Dendritic cell treated with granulocyte-macrophage colony-stimulating factor and Interleukin-4, amounts not matched to agents 40 ng/mL and 50 ng/mL, for 4 days (primary cell): ENCODE data around the gene PNMT.

ENCODE experiments used
- H3K27ac Mint-ChIP-seq: one replicate; pipeline ENCODE4 v1.8.0; 2022; ENCODE audit warnings: mild to moderate bottlenecking, mixed read lengths
- H3K27me3 Mint-ChIP-seq: one replicate; pipeline ENCODE4 v1.8.0; 2022; ENCODE audit warnings: mild to moderate bottlenecking, mixed read lengths
- H3K36me3 Mint-ChIP-seq: one replicate; pipeline ENCODE4 v1.8.0; 2022; ENCODE audit warnings: low read depth, mixed read lengths
- H3K4me1 Mint-ChIP-seq: one replicate; pipeline ENCODE4 v1.8.0; 2022; ENCODE audit warnings: low read depth, mixed read lengths
- H3K4me3 Mint-ChIP-seq: one replicate; pipeline ENCODE4 v1.8.0; 2022; ENCODE audit warnings: mild to moderate bottlenecking, moderate library complexity, mixed read lengths
- H3K9me3 Mint-ChIP-seq: one replicate; pipeline ENCODE4 v1.8.0; 2022; ENCODE audit warnings: mixed read lengths
- intact Hi-C: fragments of 100-400 bp; cut with micrococcal nuclease; formaldehyde crosslinking; loops from one replicate; pipeline ENCODE4 v1.15.0; 2022

Gene PNMT, protein sequence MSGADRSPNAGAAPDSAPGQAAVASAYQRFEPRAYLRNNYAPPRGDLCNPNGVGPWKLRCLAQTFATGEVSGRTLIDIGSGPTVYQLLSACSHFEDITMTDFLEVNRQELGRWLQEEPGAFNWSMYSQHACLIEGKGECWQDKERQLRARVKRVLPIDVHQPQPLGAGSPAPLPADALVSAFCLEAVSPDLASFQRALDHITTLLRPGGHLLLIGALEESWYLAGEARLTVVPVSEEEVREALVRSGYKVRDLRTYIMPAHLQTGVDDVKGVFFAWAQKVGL

DNA sequence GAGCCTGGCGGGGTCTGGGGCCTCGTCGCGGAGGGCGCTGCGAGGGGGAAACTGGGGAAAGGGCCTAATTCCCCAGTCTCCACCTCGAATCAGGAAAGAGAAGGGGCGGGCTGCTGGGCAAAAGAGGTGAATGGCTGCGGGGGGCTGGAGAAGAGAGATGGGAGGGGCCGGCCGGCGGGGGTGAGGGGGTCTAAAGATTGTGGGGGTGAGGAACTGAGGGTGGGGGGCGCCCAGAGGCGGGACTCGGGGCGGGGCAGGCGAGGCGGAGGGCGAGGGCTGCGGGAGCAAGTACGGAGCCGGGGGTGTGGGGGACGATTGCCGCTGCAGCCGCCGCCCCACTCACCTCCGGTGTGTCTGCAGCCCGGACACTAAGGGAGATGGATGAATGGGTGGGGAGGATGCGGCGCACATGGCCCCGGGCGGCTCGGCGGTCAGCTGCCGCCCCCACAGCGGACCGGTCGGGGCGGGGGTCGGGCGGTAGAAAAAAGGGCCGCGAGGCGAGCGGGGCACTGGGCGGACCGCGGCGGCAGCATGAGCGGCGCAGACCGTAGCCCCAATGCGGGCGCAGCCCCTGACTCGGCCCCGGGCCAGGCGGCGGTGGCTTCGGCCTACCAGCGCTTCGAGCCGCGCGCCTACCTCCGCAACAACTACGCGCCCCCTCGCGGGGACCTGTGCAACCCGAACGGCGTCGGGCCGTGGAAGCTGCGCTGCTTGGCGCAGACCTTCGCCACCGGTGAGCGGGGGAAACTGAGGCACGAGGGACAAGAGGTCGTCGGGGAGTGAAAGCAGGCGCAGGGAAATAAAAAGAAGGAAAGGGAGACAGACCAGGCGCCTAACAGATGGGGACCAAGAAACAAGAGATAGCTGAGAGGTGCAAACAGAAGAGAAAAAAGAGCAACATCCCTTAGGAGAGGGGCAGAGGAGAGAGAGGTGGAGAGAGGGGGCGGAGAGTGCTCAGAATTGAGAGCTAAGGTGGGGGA lies at the start of gene PNMT:
Gene PNMT, plus strand, starts transcription at position 509 of the 980 bp plus-strand sequence. Its CDS starts 23 bp downstream, at position 532.
- Mint-ChIP-seq H3K27ac (no peak within 1 kb of the TSS), H3K4me3 (peak within 1 kb of the TSS; percentile 8), H3K4me1 (peaks cover 37% of the 10 kb centered on the region), H3K27me3 (peaks cover 87% of the 10 kb centered on the region), H3K9me3 (no peaks in the 10 kb centered on the region), H3K36me3 (peaks cover 12% of the 10 kb centered on the region)
- intact Hi-C loops: loop anchor here (1.0 kb wide), 1 partner anchor 46 kb away; no protein-coding TSS in a partner anchor

DNA sequence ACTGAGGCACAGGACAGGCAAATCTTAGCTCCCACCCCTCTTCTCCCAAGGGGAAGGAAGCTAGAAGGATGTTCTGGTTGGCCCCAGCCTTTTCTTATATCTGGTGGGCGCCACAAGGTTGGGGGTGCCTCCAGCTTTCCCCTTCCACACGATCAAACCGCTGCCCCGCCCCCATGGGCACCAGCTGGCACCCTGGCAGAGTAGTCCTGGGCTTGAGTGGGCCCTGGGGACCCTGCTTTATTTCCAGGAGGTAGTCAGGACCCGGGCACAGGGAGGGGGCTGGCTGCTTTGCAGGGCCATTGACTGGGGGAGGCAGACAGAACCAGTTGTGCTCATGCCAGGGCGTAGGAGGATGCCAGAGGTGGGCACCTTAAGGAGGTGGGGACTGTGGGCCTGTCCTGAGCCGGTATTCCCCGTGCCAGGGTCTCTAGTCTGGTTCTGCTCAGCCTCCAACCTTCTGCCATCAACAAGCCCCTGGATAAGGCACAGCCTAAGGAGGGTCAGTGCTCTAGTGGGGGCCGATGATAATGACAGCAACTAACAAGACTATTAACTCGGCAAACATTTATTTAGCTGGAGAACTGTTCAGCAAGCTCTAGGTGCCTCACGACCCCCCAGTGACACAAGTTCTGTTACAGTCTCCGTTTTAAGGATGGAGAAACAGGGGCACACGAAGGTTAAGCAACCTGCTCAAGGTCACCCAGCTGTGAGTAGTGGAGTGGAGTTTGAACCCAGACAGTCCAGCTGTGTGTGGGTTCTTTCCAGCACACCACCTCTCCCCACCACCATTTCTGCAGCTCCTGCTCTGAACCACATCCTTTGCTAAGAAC lies 49.1 kb upstream of the PNMT start:
- no peak overlapping the region for H3K4me3 Mint-ChIP-seq
- H3K36me3 Mint-ChIP-seq: no peaks in the 10 kb centered on the region
- intact Hi-C loops: no loop called here
- H3K27ac Mint-ChIP-seq: peak overlapping the region; percentile 75
- peaks cover 24% of the 10 kb centered on the region for H3K4me1 Mint-ChIP-seq
- no peaks in the 10 kb centered on the region for H3K9me3 Mint-ChIP-seq
- peaks cover 81% of the 10 kb centered on the region for H3K27me3 Mint-ChIP-seq

DNA sequence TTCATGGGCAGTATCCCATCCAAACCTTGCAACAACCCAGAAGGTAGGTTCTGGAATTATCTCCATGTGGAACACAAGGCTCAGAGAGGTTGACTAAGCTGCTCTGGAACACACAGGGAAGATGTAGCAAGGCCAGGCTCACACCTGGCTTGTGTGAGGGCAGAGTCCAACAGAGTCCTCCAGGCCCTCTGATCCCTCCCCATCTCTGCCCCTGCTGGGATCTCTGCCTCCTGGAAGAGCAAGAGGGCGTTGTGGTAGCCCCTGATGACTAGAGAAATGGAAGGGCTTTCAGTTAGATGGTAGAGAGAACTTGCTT lies 48.5 kb upstream of the PNMT start:
- intact Hi-C loops: loop anchor here (5.0 kb wide), 1 partner anchor 92 kb away; no protein-coding TSS in a partner anchor
- no peaks in the 10 kb centered on the region for H3K36me3 Mint-ChIP-seq

DNA sequence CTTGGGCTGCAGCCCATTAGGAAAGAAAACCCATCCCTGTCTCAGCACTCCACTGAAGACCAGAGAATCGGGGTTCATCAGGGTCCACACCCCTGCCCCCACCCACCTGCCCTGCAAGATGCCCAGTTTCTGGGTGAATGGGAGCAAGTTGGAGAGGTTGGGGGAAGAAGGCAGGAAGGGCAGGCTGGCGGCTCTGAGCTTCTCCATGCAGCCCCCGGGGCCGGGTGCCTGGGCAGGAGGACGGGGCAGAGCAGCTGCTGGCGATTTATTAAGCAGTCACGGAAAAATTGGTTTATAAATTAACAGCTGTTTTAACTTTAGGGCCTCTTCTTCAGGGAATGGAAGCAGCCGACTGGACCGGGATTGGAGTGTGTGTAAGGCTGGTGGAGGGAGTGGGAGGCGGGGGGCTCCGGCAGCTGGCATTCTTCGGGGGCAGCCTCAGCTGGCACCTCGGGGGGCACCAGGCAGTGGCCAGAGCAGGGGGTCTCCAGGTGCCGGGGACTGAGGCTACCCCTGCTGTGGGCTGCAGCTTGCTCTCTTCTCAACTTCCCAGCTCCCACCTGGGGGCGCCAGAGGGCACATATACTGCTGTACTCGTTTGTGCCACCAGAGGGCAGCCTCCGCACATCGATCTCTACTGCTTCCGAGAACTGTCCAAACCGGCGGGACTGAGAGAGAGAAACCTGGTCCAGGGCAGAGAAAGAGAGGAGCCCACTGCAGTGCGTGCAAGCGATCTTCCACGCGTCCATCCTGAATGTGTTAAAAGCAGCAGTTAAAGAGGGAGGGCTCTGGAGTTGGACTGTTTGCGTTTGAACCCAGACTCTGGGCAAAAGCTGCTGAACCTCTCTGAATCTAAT lies 46.5 kb upstream of the PNMT start:
- H3K4me1 Mint-ChIP-seq: peaks cover 32% of the 10 kb centered on the region
- no peaks in the 10 kb centered on the region for H3K36me3 Mint-ChIP-seq
- no peak overlapping the region for H3K4me3 Mint-ChIP-seq
- peaks cover 80% of the 10 kb centered on the region for H3K27me3 Mint-ChIP-seq
- H3K9me3 Mint-ChIP-seq: no peaks in the 10 kb centered on the region
- intact Hi-C loops: loop anchor here (1.0 to 5.0 kb wide), 5 partner anchors 15 to 133 kb away; partner anchors contain the start of genes PNMT and STARD3
- H3K27ac Mint-ChIP-seq: no peak overlapping the region

More for the DNA sequence above, 48.5 kb upstream of the PNMT start:
- Mint-ChIP-seq H3K27ac (no peak overlapping the region), H3K4me1 (peaks cover 24% of the 10 kb centered on the region), H3K27me3 (peaks cover 80% of the 10 kb centered on the region), H3K9me3 (no peaks in the 10 kb centered on the region), H3K4me3 (no peak overlapping the region)

DNA sequence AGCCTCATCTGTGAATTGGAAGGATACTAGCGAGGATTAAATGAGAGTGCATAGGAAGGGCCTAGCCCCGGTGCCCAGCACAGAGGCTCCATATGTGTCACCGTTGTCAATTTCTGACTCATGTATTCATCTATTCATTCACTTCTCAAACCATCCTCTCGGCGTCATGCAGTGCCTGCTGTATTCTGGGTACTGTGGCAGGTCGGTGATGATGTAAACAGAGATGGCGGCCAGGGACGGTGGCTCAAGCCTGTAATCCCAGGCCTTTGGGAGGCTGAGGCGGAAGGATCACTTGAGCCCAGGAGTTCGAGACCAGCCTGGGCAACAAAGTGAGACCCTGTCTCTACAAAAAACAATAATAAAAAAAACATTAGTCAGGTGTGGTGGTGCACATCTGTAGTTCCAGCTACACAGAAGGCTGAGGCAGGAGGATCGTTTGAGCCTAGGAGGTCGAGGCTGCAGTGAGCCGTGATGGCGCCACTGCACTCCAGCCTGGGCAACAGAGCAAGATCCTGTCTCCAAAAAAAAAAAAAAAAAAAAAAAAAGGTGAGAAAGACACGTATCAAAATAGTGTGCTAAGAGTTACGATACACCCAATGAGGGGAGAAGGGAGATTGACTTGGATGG lies 45.8 kb upstream of the PNMT start:
- Mint-ChIP-seq H3K27ac (no peak overlapping the region), H3K36me3 (no peaks in the 10 kb centered on the region), H3K27me3 (peaks cover 75% of the 10 kb centered on the region), H3K9me3 (no peaks in the 10 kb centered on the region), H3K4me3 (no peak overlapping the region), H3K4me1 (peaks cover 28% of the 10 kb centered on the region)
- intact Hi-C loops: loop anchor here (1.0 to 5.0 kb wide), 6 partner anchors 14 to 132 kb away; partner anchors contain the start of genes PNMT and STARD3

DNA sequence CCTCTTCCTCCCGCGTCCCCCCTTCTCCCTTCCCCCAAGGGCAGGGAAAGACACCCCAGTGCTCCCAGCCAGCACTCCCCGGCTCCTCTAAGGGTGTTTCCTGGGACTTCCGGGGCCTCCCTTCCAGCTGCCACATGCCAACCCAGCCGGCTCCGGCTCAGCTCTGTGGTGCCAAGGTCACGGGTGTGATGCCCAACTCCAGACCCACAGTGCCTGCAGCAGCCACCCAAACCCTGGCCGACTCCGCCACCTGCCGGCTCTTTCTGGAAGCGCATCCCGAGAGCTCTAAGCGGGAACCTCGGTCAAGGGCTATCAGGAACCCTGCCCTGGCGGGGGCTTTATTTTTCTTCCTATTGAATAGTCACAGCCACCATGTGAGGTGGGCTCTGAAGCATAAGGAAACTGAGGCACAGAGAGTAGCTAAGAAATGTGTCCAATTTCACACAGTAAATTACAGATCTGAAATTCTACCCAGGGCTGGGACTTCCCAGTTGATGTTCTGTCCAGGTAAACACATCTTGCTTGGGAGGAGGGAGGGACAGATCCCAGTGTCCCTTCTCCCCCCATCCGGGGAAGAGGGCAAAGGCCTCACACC lies 44.8 kb upstream of the PNMT start:
- H3K27ac Mint-ChIP-seq: no peak overlapping the region
- H3K4me3 Mint-ChIP-seq: no peak overlapping the region

DNA sequence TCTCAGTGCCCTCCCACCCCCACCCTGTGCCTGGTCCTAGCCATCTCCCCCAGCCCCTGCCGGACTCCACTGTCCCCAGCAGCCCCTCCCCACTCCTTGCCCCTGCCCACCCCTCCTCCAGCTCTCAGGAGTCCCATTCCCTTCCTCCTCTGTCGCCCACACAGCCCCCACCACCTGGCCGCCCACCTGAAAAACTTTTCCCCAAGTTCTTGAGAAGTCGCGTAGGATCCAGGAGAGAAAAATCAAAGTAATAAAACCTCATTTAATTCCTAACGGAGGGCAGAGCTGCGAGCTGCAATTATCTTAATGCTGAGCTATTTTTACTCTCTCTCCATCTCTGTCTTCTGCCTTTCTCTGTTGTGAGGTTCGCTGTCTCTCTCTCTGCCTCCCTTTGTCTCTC lies 43.9 kb upstream of the PNMT start:
- intact Hi-C loops: loop anchor here (5.0 kb wide), 1 partner anchor 97 kb away; no protein-coding TSS in a partner anchor
- Mint-ChIP-seq H3K4me1 (peaks cover 23% of the 10 kb centered on the region), H3K4me3 (no peak overlapping the region)

More for the DNA sequence above, 44.8 kb upstream of the PNMT start:
- no peaks in the 10 kb centered on the region for H3K9me3 Mint-ChIP-seq
- intact Hi-C loops: loop anchor here (1.0 to 5.0 kb wide), 3 partner anchors 13 to 96 kb away; partner anchors contain the start of gene STARD3
- H3K27me3 Mint-ChIP-seq: peaks cover 78% of the 10 kb centered on the region
- H3K36me3 Mint-ChIP-seq: no peaks in the 10 kb centered on the region
- peaks cover 25% of the 10 kb centered on the region for H3K4me1 Mint-ChIP-seq

DNA sequence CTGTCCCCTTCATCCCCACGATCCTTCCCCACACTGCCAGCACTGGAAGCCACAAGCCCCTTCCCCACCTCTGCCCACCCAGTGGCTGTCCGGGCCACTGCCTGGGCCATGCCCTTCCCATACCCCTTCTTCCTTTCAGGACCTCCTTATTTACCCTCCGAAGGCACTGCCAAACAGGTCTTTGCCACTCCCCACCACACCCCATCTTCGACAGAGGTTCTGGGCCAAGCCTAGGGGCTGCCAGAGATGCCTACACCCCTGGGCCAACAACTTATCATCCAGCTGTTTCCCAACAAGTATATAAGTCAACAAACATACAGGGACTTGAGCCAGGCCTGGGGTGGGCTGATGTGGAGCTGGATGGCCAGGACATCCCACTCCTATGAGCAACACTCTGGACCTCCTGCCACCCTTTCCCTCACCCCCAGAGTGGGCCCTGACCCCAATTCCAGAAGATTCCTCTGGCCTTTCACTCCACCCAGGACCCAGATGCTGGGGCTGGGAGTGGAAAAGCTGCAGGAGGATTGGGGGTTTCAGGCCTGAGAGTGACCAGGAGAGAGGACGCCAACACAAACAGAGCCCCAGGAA lies 43.0 kb upstream of the PNMT start:
- intact Hi-C loops: no loop called here
- Mint-ChIP-seq H3K27ac (no peak overlapping the region), H3K4me3 (no peak overlapping the region)

More for the DNA sequence above, 43.9 kb upstream of the PNMT start:
- Mint-ChIP-seq H3K9me3 (no peaks in the 10 kb centered on the region), H3K27ac (no peak overlapping the region), H3K27me3 (peaks cover 76% of the 10 kb centered on the region), H3K36me3 (no peaks in the 10 kb centered on the region)

DNA sequence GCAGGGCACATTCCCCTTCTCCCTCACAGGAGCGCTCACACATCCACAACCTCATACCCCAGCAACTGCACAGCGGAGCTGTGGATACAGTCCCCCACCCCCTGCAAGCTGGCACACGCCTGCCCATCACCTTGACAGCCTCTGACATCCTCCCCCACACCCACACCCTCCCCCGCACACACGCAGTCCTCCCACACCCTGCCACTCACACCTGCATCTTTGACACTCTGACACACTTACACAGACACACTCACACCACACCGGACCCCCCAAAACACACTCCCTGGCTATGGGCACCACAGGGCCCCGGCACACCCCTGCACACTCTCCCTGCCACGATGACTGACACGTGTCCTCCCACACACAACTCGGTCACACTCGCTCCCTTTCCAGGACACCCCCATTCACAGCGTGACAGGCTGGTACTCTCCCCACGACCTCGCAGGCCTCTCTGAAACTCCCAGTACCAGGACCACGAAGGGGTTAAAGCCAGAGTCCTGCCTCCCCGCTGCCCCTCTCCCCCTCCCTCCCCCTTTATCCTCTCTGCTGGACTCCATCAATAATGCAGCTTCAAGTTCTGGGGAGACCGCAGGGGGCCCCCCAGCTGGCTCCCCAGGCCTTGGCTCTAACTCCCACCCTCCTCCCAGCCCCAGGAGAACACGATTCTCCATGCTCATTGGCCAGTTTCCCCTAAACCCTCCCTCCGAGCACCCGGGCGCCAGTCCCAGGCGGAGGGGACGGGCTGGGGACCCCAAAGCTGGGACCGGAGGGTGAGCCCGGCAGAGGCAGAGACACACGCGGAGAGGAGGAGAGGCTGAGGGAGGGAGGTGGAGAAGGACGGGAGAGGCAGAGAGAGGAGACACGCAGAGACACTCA lies 41.8 kb upstream of the PNMT start, which contains the start of gene PPP1R1B:
Gene PPP1R1B, plus strand, starts transcription at position 782 of the 876 bp plus-strand sequence. CDS start 441 bp downstream, outside the sequence.
- peaks cover 70% of the 10 kb centered on the region for H3K27me3 Mint-ChIP-seq
- no peaks in the 10 kb centered on the region for H3K36me3 Mint-ChIP-seq
- H3K4me1 Mint-ChIP-seq: peaks cover 35% of the 10 kb centered on the region
- peak within 1 kb of the TSS; percentile 5 for H3K27ac Mint-ChIP-seq
- H3K4me3 Mint-ChIP-seq: peak within 1 kb of the TSS; percentile 33
- intact Hi-C loops: no loop called here
- no peaks in the 10 kb centered on the region for H3K9me3 Mint-ChIP-seq

More for the DNA sequence above, 43.0 kb upstream of the PNMT start:
- Mint-ChIP-seq H3K27me3 (peaks cover 71% of the 10 kb centered on the region), H3K4me1 (peaks cover 33% of the 10 kb centered on the region), H3K9me3 (no peaks in the 10 kb centered on the region), H3K36me3 (no peaks in the 10 kb centered on the region)

DNA sequence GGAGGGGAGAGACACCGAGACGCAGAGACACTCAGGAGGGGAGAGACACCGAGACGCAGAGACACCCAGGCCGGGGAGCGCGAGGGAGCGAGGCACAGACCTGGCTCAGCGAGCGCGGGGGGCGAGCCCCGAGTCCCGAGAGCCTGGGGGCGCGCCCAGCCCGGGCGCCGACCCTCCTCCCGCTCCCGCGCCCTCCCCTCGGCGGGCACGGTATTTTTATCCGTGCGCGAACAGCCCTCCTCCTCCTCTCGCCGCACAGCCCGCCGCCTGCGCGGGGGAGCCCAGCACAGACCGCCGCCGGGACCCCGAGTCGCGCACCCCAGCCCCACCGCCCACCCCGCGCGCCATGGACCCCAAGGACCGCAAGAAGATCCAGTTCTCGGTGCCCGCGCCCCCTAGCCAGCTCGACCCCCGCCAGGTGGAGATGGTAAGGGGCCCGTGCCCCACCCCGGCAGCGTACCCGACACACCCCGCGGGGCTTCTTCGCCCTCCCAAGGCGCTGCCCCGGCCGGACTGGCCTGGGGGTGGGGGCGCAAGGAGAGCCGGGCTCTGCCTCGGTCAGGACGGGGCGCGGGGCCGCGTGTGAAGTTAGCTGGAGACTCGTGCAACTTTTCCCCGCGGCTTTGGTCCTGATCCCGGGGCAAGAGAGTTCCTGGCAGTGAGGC lies 41.1 kb upstream of the PNMT start:
- peaks cover 70% of the 10 kb centered on the region for H3K27me3 Mint-ChIP-seq
- H3K36me3 Mint-ChIP-seq: no peaks in the 10 kb centered on the region
- peak overlapping the region; percentile 33 for H3K4me3 Mint-ChIP-seq
- H3K4me1 Mint-ChIP-seq: peaks cover 28% of the 10 kb centered on the region
- H3K9me3 Mint-ChIP-seq: no peaks in the 10 kb centered on the region
- no peak overlapping the region for H3K27ac Mint-ChIP-seq
- intact Hi-C loops: no loop called here
